GM19455 (cell line): ENCODE measurements around the gene SWSAP1.
"Not testable (repeated sequence)": the region's sequence is repeated elsewhere in the genome, so short reads cannot be mapped to it uniquely, and the experiment has no call there.

Experiments
- ATAC-seq: cut with Tn5 transposase; IDR thresholded peaks from one replicate; pipeline ENCODE4 v1.9.1; 2021; ENCODE audit not compliant: unreplicated experiment

Gene SWSAP1

DNA sequence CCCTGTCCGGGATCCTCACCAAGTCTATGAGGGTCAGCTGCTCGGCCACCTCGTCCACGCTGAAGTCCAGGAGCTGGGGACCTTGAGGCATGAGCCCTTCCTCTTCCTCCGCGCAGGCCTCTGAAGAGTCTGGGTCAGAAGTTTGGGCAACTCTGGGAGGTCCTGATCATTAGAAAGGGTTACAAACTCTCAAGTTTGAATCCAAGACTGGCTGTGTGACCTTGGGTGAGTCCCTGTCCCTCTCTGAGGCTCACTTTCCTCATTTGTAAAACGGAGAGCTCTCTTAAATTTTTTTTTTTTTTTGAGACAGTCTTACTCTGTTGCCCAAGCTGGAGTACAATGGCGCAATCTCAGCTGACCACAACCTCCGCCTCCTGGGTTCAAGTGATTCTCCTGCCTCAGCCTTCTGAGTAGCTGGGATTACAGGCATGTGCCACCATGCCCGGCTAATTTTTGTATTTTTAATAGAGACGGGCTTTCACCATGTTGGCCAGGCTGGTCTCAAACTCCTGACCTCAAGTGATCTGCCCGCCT lies 32.3 kb downstream of the SWSAP1 start:
- ATAC-seq: not testable (repeated sequence)

DNA sequence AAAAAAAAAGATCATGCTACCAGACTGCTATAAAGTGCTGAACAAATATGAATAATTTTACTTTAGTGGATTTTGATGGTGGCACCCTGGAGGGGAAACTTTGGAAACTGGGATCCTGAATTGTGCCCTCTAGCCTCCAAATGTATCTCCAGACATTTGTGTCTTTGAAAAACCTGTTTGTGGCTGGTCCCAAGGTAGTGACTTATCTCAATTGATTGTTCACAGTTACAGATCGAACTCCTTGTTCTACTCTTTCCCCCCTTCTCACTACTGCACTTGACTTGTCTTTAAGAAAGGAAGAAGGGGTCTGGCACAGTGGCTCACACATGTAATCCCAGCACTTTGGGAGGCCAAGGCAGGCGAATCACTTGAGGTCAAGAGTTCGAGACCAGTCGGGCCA lies 34.1 kb downstream of the SWSAP1 start:
- no peak for ATAC-seq

DNA sequence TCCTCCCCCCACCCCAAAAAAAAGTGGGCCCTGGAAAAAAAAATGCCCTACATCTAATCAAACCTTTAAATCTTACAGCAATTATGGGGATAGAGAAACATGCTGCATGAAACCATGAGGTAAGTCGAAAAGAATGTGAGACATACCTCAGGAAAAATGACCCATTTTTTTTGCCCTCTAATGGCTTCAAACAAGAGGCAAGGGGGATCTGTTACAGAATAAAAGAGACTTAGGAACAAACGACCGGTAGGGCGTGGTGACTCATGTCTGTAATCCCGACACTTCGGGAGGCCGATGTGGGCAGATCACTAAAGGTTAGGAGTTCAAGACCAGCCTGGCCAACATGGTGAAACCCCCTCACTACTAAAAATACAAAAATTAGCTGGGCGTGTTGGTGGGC lies 36.2 kb downstream of the SWSAP1 start:
- ATAC-seq: no peak

DNA sequence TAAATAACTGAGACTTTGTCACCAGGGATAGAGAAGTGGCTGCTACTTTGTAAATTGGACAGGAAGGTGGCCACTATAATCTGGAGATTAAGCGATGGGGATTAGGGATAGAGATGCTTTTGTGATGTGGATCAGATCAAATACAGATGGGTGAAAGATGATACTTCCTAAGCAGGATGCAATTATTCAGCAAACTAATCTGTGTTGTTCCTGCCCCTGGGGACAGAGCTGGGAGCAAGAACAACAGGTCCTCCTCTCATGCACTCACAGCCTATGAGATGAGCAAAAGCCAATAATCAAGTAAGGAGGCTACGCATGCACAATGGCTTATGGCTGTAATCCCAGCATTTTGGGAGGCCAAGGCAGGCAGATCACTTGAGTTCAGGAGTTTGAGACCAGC lies 40.1 kb downstream of the SWSAP1 start:
- ATAC-seq: no peak

DNA sequence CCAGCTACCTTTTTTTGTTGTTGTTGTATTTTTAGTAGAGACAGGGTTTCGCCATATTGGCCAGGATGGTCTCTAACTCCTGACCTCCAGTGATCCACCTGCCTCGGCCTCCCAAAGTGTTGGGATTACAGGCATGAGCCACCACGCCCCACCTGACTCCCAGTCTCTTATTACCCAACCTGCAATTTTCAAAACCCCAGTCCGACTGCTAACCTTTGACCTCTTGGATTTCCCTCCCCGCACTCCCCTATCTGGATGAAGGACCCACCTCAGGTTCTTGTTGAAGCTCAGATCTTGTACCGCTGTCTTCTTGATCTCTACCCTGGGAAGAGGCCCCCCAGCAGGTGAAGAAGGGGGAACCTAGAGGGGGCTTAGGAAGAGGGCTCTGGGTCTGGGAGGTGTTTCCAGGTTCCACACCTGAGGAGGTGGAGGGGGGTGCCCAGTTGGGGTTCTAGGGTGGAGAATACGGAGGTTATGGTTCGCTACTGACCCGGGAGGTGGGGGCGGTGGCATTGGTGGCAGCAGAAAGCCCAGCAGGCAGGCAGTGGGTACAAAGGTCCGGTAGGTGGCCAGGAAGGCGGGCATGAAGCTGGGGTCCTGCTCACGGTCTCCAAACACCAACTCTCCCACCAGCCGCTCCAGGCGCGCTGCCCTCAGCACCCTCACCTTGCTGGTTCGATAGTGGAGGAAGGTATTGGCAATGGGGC lies 42.0 kb downstream of the SWSAP1 start:
- no peak for ATAC-seq

DNA sequence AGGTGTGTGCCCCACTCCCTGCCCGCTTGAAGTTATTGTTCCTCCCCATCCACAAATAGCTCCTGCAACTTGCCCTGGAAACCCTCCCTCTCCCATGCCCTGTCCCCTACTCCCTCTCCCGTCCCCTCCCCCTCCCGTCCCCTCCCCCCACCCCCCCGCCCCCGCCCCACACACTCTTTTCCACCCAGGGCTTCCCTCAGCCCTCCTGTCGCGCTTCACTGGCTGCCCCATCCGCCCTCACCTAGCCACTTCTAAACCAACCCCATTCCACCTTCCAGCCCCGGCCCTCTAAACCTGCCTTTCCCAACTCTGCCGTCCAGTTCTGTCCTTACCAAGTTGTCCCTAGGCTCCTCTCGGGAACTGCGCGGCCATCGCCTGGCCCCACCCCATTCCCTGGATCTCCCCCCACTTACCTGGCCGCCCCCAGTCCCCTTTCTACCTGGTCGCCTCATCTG lies 43.7 kb downstream of the SWSAP1 start:
- no peak for ATAC-seq

DNA sequence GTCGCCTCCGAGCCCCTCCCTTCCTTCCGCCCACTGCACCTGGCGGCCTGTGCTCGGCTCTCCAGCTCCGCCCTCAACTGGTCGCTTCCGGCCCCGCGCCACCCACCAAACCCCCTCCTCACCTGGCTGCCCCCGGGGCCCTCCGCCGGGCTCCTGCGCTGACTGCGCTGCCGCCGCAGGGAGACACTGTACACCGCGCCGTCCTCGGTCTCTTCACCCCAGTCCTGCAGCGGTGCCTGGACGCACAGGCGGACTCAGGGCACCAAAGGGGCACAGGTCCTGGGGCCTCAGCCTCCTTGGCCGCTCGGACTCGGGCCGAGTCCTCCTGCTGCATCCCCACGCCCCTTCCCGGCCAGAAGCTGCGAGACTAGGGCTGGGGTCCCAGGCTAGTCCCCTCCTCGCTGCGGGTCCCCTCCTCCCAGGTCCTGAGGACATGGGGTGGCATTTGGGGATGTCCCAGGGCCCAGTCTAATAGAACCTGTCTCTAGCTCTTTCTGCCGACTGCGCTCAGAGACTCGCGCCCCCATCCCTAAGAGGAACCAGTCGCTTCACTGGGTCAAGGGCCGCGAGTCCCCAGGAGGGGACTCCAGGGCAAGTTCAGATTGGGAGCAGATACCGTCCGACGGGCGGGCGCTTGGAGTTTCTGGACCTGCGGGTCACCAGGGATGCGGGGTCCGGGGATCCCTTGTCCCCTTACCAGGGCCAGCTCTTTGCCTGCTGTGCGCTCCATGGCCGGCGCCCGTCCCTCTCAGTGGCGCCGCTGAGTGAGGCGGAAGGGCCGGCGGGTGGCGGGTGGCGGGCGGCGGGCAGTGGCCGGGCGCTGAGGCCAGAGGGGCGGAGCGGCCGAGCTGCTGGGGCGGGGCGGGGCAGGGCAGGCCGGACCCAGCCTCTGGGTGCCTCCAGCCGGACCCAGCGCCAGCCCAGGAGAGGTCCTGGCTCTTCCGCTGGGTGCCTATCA lies 44.4 kb downstream of the SWSAP1 start, which contains the start of gene RGL3:
Gene RGL3 (minus strand): TSS at position 766 of the 958 bp plus-strand sequence. CDS start 36 bp downstream, at position 730.
- ATAC-seq: no peak

DNA sequence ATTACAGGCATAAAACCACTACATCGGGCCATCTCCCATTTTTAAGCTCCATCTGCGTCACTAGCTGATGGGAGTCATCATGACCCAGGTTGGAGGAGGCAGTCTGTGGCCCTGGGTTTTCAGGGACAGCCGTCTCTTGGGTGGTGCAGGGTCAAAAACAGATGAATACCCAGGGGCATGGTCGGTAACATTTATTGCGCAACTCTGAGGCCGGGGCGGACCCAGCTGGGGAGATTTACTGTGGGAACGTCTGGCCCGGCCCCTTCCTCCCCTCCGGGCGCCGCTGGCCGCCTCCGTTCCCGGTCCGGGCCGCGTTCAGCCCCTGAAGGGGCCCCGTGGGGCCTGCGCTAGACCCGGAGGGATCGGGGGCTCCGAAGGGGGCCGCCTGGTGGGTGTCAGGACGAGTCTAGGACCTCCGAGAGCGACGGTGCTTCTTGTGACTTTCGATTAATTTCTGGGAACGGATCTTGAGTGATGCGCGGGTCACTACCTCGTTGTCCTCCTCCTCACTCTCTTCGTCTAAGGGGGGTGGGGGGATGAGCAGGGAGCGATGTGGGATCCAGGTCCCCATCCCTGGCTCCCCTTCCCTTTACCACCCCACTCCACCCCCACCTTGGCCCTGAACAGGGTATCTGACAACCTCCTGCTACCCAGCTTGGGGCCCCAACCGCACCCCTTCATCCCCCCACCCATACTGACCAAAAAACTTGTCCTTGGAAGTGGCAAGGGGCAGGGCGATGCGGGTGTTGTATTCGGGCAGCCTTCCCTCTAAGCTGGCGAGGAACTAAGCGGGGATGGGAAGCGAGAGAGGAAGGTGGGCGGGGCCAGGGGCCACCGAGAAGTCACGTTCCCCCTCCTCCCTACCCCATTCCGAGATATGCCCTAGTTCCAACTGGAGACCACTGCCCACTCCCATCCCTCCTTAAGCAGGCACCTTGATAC lies 46.2 kb downstream of the SWSAP1 start:
- ATAC-seq: no peak

DNA sequence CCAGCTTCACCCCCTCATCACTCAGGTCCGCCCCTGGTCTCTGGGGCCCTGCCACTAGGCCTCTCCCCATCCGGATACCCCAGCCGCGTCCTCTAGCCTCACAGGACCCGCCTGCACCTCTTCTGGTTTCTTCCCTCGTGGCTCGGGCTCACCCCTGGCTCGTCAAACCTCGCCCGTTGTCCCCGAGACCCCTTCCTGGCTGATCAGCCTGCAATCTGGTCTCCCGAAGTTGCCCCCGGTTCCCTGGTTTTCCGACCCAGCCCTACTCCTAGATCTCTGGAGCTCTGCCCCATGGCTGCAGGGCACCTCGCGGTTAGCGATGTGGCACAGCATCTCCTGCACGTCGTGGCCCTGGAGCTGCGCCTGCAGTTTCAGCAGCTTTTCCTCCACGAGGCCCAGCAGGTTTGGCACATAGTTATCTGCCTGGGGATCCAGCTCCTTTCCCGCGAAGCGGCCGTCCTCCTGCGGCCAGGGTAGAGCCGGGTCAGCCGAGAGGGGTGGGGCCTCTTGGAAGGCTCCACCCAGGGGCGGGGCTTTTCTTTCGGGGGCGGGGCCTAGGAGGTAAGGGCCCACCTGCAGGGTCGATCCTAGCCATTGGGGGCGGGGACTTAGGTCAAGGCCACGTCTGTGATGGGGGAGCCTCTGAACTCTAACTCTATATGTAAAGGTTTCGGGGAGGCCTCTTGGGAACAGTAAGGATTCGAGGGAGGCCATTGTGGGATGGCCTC lies 47.1 kb downstream of the SWSAP1 start:
- no peak for ATAC-seq

DNA sequence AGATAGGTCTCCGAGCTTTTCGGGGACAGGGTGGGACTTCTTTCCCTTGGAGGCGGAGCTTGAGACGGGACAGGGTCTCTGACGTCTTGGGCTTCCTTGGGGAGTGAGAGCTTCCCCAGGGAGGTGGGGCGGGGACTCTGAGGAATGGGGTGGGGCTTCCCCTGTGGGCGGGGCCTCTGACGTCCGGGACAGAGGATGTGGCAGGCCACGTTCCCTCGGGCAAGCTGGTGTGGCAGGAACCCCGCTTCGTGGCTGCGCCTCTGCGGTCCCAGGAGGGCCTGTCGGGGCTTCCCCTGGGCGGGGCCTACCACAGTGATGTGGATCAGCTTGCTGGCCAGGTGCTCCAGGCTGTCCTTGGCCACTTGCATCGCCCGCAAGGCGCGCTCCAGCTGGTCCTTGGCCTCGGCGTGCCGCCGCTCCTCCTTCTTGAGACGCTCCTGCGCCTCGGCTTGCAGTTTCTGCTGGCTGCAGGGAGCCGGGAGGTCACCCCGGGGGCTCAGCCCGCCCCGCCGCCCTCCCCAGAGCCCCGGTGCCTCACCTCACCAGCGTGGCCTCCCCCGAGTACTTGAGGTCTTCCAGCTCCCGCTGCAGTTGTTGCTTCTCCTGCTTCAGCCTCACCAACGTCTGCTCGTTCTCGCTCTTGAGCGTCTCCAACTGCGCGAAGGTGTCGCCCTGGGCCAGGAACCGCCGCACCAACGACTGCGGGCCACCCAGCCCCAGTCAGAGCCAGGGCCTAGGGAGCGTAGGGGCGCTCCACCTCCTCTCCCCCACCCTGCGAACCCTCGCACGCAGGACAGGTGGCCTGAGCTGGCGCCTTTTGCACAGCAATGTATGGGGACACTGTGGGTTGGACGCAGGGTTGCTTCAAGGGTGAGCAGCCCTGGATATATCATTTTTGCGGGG lies 47.9 kb downstream of the SWSAP1 start:
- no peak for ATAC-seq

DNA sequence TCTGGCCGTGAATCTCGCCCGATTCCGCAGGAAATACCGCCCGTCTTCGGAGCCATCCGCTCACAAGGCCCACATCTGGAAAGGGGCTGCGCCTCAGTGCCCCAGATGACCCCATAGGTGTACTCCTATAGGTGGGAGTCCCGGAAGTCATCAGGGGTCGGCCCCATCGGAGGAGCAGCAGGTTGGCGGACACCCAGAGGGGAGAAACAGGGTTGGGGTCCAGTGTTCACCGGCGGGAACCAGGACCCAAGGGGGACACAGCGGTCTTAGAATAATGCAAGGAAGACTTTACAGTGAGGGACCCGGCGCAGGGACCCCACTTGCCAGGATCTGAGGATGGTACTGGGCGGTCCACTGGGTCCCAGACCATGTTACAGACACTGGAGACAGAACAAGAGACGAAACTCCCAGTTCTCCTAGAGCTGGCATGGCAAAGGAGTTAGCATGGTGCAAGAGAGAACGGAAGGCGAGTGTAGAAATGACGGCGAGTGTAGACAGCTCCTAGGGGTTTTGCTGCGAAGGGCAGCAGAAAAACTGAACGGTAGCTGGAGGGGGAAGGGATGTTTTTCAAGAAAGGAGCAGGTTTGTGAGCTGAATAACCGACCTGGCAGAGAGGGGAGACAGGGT lies 48.8 kb downstream of the SWSAP1 start:
- ATAC-seq: no peak

DNA sequence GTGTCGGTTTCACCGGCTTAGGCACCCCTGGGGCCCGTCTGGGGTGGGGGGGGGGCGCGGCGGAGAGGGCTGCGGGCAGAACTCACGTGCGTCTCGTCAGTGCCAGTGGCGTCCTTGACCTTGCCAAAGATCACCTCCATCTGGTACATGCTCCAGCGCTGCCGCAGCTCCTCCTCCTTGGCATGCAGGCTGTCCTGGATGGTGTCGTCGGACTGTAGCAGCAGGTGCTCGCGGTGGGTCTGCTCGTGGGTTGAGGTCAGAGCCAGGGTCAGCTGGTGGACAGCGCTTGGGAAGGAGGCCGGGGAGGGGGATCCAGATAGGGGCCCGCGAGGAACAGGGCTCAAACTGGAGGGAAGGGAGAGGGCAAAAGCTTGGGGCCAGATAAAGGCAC lies 49.3 kb downstream of the SWSAP1 start:
- ATAC-seq: no peak
